ENCODE data around the gene OR10A7.
"Not testable (repeated sequence)": the region's sequence is repeated elsewhere in the genome, so short reads cannot be mapped to it uniquely, and the experiment has no call there.

The OR10A7 gene, protein sequence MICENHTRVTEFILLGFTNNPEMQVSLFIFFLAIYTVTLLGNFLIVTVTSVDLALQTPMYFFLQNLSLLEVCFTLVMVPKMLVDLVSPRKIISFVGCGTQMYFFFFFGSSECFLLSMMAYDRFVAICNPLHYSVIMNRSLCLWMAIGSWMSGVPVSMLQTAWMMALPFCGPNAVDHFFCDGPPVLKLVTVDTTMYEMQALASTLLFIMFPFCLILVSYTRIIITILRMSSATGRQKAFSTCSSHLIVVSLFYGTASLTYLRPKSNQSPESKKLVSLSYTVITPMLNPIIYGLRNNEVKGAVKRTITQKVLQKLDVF

DNA sequence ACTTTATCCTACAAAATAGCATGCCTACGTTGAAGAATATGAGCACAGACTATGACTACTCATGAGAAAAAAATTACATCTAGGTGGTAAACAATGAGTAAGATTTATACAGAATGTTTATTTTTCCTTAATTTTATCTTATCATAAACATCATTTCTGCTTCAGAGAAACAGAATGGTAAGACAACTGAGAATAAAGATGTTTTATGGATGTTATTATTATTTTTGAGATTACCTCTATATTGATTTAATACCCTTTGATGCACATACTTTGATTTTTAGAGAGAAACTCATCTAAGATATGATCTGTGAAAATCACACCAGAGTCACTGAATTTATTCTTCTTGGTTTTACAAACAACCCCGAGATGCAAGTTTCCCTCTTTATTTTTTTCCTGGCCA is at the start of gene OR10A7:
OR10A7 (plus strand) TSS at position 301 of the 400 bp plus-strand sequence; CDS start at position 301, 0 bp downstream.
- no peak for DNase-seq

DNA sequence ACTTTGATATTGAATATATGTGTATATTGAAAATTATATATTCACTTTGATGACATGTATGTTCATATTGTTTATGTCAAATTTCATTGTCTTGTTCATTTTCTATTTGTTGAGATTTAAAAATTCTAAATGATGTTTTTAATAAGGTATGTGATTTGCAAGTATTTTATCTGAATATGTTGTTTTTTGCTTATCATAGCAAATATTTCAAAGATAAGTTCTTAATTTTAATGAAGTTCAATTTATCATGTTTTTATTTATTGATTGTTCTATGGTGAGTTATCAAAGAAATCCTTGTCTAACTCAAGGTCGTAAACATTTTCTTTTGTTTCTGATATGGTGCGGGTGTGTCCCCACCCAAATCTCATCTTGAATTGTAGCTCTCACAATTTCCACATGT is 49.4 kb upstream of the OR10A7 start:
- DNase-seq = no peak

DNA sequence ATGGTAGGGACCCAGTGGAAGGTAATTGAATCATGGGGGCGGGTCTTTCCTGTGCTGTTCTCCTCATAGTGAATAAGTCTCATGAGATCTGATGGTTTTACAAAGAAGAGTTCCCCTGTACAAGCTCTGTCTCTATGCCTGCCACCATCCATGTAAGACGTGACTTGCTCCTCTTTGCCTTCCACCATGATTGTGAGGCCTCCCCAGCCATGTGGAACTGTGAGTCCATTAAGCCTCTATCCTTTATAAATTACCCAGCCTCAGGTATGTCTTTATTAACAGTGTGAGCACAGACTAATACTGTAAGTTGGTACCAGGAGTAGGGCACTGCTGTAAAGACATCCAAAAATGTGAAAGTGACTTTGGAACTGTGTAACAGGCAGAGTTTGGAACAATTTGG is 49.0 kb upstream of the OR10A7 start:
- not testable (repeated sequence) for DNase-seq

DNA sequence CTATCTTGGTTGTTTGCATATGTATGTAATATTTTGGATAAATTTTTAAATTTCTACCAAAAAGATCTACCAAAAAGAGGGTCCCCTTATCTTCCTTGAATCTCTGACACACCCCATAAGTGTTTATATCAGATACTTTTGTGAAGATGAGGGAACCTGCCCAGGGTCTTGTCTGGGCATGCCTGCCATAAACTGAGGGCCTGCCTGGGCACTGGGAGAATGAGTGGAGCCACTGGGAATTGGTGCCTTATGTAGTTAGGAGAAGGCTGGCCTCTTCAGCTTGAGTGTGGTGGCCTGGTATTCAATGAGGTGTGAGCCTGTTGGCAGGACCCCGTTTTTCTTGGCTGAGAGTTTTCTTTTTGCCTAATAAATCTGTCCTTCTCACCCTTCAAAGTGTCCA is 48.1 kb upstream of the OR10A7 start:
- DNase-seq = no peak

DNA sequence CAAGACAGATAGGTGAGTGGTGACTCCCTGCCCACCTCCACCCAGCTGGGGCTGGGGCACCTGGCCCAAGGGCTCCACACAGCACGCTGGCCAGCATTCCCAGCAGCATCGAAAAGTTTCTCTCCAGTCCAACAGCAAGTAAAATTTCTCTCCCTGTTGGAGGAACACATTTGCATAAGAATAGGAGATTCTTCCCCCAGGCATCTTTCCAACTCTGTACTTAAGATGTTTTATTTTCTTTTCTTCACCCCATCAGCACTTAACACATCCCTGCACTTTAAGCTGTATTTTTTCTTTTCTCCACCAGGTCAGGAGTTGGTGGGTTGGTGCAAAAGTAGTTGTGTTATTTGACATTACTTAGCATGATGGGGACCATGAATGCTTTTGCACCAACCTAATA is 47.4 kb upstream of the OR10A7 start:
- no peak for DNase-seq

DNA sequence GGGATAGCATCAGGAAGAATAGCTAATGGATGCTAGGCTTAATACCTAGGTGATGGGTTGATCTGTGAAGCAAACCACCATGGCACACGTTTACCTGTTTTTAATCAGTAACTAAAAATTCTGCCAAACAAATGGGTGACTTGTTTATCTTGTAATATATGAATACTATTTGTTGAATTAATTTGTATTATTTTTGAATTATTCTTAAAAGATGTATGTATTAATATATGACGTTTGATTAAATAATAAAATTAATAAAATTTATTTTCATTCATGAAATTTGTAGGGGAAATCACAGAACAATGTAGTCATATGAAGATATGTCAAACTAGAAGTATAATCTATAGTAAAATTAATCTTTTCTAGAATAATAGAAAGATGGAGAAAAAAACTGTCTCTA is 32.3 kb upstream of the OR10A7 start:
- no peak for DNase-seq

DNA sequence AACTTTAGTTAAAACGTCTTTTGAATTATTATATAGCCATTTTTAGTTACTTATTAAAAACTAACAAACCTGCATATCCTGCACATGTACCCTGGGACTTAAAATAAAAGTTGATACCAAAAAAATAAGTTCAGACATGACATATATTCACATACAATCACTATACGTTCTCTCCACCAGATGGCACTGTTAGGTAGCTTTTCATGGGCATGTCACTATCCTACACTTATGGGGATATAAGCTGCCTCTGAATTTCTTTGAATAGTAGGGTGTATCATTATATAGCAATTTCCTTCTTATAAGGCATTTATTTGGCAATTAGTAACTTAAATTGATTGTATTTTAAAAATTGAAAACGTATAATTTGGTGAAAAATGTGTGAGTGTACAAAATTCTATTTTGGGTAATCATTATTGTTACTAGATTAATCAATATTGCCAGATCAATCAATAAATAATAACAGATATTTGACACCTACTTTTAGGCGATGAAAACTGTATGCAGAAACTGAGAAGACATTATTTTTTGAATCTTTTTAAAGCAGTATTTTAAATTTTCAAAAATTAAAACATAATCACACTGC is 31.8 kb upstream of the OR10A7 start:
- DNase-seq = peak in 13 of 51 donors; percentile 1 to 59 (median 23)

DNA sequence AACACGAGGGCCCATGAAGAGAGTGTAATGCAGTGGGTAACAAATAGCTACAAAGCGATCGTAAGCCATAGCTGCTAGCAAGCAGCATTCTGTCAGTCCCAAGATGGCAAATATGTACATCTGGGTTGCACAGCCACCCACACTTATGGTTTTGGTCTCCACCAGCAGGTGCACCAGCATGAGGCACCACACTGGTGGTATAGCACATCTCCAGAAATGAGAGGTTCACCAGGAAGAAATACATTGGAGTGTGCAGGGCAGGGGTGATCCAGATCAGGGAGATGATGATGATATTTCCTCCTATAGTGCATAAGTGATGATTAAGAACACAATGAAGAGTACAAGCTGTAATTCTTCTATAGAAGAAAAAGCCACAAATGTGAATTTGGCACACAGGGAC is 26.4 kb upstream of the OR10A7 start:
- no peak for DNase-seq

DNA sequence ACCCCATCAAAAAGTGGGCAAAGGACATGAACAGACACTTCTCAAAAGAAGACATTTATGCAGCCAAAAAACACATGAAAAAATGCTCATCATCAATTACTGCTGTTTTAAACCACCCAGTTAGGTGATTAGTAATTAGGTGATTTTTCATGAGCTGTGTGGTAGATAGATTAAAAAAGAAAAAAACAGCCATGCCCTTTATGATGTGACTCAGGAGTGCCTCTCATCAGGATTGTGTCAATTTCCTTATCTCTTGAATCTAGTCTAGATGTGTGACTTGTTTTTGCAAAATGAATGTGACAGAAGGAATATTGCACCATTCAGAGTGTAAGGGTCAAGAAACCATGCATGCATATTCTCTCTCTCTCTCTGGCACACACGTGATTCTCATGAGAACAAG is 5.7 kb downstream of the OR10A7 start:
- no peak for DNase-seq

DNA sequence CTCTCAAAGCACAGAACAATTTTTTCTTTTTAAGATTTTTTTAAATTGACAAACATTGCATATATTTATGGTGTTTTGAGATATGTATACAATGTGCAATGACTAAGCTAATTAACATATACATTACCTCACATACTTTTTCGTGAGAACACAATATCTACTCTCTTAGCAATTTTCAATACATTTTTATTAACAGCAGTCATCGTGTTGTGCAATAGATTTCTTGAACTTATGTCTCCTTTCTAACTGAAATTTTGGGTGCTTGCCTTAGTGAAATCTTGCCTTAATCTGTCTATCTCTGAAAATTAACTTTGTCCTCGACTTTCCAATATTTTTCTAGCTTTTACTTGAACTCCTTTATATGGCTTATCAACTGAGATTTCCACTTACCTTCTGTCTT is 6.8 kb downstream of the OR10A7 start:
- no peak for DNase-seq

DNA sequence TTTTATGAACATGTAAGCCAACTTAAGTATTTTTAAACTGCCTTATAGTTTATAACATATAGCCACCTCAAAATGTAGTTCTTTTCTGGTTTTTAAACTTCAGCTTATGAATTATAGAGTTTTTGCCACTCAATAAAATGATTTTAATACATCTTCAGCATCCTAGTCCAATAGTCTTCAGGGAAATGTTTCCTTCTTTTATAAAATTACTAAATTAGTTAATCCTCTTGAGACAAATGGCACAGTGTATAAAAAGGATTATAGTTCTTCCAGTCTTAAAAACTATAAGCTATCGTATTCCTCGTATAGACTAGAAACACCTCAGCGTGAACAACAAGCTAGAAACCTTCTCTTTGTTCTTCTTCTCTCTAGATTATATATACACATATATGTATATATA is 23.5 kb downstream of the OR10A7 start, which contains the start of gene OR6C74:
OR6C74 (plus strand) TSS at position 301 of the 400 bp plus-strand sequence. CDS start 2,679 bp downstream, outside the sequence.
- no peak for DNase-seq

DNA sequence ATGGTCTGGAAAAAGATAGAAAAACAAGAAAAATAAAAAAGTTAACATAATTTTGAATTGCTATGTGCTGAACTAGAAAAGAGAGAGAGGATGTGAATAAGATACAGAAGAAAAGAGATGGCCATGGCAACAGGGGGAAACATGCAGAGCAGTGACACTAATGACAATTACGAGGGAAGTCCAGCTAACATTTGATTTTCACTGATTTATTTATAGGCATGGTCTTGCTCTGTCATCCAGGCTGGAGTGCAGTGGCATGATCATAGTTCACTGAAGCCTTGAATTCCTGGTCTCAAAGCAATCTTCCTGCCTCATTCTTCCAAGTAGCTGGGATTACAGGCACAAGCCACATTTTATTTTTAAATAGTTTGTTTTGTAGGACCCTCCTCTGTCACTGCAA is 25.3 kb downstream of the OR10A7 start:
- no peak for DNase-seq

DNA sequence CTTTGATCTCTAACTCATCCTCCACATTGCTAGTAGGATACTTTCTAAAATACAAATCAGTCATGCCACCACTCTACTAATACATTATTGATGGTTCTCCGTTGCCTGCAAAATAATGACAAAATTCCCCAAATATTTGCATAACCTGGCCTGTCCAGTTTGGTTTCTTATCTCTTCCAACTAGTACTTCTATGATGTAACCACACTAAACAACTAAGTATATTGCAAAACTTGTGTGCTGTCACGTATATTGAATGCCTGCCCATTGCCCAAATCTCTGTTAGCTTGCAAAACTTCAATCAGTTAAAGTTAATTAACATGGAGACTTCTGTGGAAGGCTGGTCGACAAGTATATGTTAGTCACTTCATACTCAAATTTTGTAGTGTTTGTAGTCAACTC is 30.1 kb downstream of the OR10A7 start:
- DNase-seq = no peak

DNA sequence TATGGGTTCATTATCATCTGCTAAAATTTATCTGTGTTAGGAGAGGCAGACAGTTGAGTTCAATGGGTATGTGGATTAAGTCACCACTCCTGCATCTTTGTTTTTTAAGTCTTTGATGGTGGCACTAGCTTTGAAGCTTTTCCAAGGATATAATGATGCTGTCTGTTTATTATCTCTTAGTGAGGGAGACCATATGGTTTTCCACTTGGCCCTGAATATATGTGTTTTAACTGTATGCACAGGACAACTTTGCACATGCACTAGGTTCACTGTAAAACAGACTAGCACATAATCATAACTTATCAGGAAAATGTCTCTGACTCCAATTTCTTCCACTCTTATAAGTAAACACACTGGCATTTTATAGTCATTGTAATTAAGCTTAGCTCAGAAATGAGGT is 32.5 kb downstream of the OR10A7 start:
- no peak for DNase-seq

DNA sequence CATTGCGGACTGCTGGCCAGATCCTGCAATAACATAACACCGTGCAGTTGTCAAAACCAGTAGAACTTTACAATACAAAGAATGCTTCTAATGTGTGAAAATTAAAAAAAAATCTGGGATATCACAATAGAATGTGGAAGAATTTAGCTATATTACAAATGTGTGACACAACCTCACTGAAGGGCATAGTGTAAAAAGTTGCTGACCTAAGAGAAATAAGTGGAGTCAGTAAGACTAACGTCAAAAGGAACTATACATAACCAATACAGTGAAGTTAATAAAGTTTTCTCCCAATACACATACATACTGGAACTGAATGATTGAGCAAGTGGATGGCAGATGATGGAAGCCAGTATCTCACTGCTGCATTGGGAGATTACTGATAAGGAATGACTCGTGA is 36.0 kb downstream of the OR10A7 start:
- no peak for DNase-seq

DNA sequence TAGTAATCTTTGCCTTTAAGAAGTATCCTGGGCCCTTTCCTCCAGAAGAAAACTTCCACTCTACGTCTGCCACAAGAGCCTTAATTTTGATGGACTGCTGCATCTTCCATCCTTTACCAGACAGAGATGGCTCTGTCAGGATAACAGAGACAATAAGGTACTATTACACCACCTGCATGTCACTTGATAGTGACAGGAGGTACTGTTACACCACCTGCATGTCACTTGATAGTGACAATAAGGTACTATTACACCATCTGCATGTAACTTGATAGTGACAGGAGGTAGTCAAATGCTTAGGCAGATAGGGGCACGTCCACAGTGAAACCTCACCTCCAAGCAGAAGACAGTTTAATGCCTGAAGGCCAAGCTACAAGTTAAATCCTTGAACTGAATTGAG is 37.5 kb downstream of the OR10A7 start:
- no peak for DNase-seq

All from hypothalamus (tissue), 51 donors.